ENCODE data around the gene GIT2.
"Not testable (repeated sequence)": the region's sequence is repeated elsewhere in the genome, so short reads cannot be mapped to it uniquely, and the experiment has no call there.

GIT2 gene

DNA sequence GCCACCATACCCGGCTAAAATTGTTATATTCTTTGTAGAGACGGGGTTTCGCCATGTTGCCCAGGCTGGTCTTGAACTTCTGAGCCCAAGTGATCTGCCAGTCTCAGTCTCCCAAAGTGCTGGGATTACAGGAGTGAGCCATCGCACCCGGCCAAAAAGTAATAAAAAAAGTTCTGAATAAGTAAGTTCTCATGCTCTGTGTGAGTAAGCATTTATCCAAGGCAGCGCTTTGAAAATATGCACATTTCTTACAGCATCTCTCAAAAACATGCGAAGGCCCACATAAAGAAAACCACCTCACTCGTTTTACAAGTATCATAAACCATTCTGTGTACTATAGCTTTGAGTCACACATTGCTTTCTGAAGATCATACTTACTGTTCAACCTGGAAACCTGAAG is 8.6 kb downstream of the GIT2 start:
- H2BK15ac ChIP-seq (replicated peaks; ENCODE audit: low read depth): no peak overlapping the region
- H4K8ac ChIP-seq (ENCODE audit: low read depth, low read length): no peak overlapping the region
- no peaks in the 10 kb centered on the region for H3K36me3 ChIP-seq (ENCODE audit: control insufficient read depth, insufficient read depth, low read length)
- H3K79me2 ChIP-seq (ENCODE audit: control insufficient read depth, insufficient read depth, low read length): no peaks in the 10 kb centered on the region
- WGBS (ENCODE audit: extremely low coverage, insufficient coverage, low lambda C conversion rate): no CpG with 5 or more reads among the region's 8 CpGs
- H2BK5ac ChIP-seq (ENCODE audit: low read length): no peak overlapping the region
- H3K23ac ChIP-seq (ENCODE audit: low read length): no peak overlapping the region
- H3K4me3 ChIP-seq (ENCODE audit: low read length): no peak overlapping the region
- H3K4ac ChIP-seq (ENCODE audit: low read depth, low read length): no peak overlapping the region
- no peaks in the 10 kb centered on the region for H3K4me1 ChIP-seq (ENCODE audit: control insufficient read depth, low read depth, low read length)
- no peak for DNase-seq
- H3K4me2 ChIP-seq (ENCODE audit: low read length): no peak overlapping the region
- no peaks in the 10 kb centered on the region for H3K27me3 ChIP-seq (ENCODE audit: insufficient read depth, low read length, poor library complexity)
- H3K27ac ChIP-seq (ENCODE audit: low read depth, low read length): no peak overlapping the region
- no peak overlapping the region for H2BK120ac ChIP-seq (ENCODE audit: low read depth, low read length)
- no peaks in the 10 kb centered on the region for H3K79me1 ChIP-seq (ENCODE audit: low read length)
- no peak overlapping the region for H3K18ac ChIP-seq (ENCODE audit: low read length)
- no peak overlapping the region for H4K5ac ChIP-seq (ENCODE audit: low read length)
- no peak overlapping the region for H2AK5ac ChIP-seq (ENCODE audit: low read length)
- no peak overlapping the region for H3K56ac ChIP-seq (ENCODE audit: low read length)
- H3K9ac ChIP-seq (ENCODE audit: low read length): no peak overlapping the region

DNA sequence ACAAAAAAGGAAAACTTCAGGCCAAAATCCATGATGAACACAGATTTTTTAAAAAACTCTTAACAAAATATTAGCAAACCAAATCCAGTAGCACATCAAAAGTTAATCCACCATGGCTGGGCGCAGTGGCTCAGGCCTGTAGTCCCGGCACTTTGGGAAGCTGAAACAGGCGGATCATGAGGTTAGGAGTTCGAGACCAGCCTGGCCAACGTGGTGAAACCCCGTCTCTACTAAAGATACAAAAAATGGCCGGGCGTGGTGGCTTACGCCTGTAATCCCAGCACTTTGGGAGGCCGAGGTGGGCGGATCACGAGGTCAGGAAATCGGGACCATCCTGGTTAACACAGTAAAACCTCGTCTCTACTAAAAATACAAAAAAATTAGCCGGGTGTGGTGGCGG is 9.9 kb downstream of the GIT2 start:
- not testable (repeated sequence) for H3K23ac ChIP-seq (ENCODE audit: low read length); H3K79me1 ChIP-seq (ENCODE audit: low read length); H3K18ac ChIP-seq (ENCODE audit: low read length); H2BK120ac ChIP-seq (ENCODE audit: low read depth, low read length); H3K27me3 ChIP-seq (ENCODE audit: insufficient read depth, low read length, poor library complexity); H3K56ac ChIP-seq (ENCODE audit: low read length); H3K4me3 ChIP-seq (ENCODE audit: low read length); H3K4me1 ChIP-seq (ENCODE audit: control insufficient read depth, low read depth, low read length); H3K4me2 ChIP-seq (ENCODE audit: low read length); H3K27ac ChIP-seq (ENCODE audit: low read depth, low read length); H4K5ac ChIP-seq (ENCODE audit: low read length); H3K36me3 ChIP-seq (ENCODE audit: control insufficient read depth, insufficient read depth, low read length); H2AK5ac ChIP-seq (ENCODE audit: low read length); DNase-seq; H3K9ac ChIP-seq (ENCODE audit: low read length); H2BK5ac ChIP-seq (ENCODE audit: low read length); H2BK15ac ChIP-seq (replicated peaks; ENCODE audit: low read depth); H4K8ac ChIP-seq (ENCODE audit: low read depth, low read length); H3K79me2 ChIP-seq (ENCODE audit: control insufficient read depth, insufficient read depth, low read length); H3K4ac ChIP-seq (ENCODE audit: low read depth, low read length)
- WGBS (ENCODE audit: extremely low coverage, insufficient coverage, low lambda C conversion rate): no CpG with 5 or more reads among the region's 16 CpGs

DNA sequence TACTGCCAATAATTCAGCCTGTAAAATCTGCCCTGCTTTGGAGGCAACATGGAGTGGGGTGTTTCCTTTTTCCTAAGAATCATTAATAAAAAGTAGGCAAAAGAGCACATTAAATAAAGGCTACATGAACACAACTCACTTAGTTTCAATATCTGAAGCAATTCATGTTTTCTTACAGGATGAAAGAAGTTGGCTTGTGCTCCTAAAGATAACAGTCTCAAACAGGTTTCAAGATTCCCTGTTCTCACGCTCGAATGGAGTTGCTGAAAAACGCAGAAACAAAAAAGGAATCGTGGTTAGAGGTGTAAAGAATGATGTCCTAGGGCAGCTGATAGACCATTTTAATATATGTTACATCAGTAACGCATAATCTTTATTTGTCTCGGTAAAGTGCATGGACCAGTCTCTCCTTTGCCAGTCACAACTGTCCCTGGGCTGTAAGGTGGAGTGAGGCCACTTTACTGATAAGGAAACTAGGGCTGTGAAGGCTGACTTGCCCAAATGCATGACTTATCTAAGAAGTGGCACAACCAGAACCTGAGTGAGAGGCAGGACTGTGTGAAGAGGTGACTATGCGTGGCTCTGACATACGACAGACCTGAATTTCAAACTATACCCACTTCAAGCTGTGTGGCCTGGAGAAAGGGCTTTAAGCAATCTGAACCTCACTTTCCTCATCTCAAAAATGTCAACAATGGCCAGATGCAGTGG is 12.6 kb downstream of the GIT2 start:
- no peaks in the 10 kb centered on the region for H3K79me2 ChIP-seq (ENCODE audit: control insufficient read depth, insufficient read depth, low read length)
- no peak overlapping the region for H3K9ac ChIP-seq (ENCODE audit: low read length)
- no peak overlapping the region for H2BK5ac ChIP-seq (ENCODE audit: low read length)
- no peak overlapping the region for H4K5ac ChIP-seq (ENCODE audit: low read length)
- no peak overlapping the region for H3K4me3 ChIP-seq (ENCODE audit: low read length)
- no peak for DNase-seq
- WGBS (ENCODE audit: extremely low coverage, insufficient coverage, low lambda C conversion rate): no CpG with 5 or more reads among the region's 8 CpGs
- H3K23ac ChIP-seq (ENCODE audit: low read length): no peak overlapping the region
- H3K79me1 ChIP-seq (ENCODE audit: low read length): no peaks in the 10 kb centered on the region
- H3K56ac ChIP-seq (ENCODE audit: low read length): no peak overlapping the region
- no peaks in the 10 kb centered on the region for H3K4me1 ChIP-seq (ENCODE audit: control insufficient read depth, low read depth, low read length)
- H3K18ac ChIP-seq (ENCODE audit: low read length): no peak overlapping the region
- no peak overlapping the region for H2BK120ac ChIP-seq (ENCODE audit: low read depth, low read length)
- H3K27ac ChIP-seq (ENCODE audit: low read depth, low read length): no peak overlapping the region
- H3K4me2 ChIP-seq (ENCODE audit: low read length): no peak overlapping the region
- H3K36me3 ChIP-seq (ENCODE audit: control insufficient read depth, insufficient read depth, low read length): peaks cover 1% of the 10 kb centered on the region
- H2AK5ac ChIP-seq (ENCODE audit: low read length): no peak overlapping the region
- no peaks in the 10 kb centered on the region for H3K27me3 ChIP-seq (ENCODE audit: insufficient read depth, low read length, poor library complexity)
- no peak overlapping the region for H2BK15ac ChIP-seq (replicated peaks; ENCODE audit: low read depth)
- no peak overlapping the region for H4K8ac ChIP-seq (ENCODE audit: low read depth, low read length)
- no peak overlapping the region for H3K4ac ChIP-seq (ENCODE audit: low read depth, low read length)

DNA sequence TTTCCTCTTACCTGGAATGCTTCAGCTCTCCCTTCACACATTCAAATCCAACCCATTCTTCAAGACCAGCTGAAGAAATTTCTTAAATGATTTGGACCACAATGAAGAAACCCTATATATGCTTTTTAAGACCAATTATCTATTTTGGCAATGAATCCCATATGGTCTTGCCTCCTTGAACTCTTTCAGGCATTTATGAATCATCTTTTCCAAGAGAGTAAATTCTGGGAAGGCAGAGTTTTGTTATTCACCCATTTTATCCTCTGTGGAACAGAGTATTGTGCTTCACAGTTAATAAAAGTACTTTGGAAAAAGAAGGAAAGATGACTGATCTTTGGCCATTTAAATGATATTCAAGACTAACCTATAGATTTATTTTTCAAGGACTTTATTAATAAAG is 14.0 kb downstream of the GIT2 start:
- Histone ChIP-seq H3K27ac (ENCODE audit: low read depth, low read length) (no peak overlapping the region), H2BK5ac (ENCODE audit: low read length) (no peak overlapping the region), H3K56ac (ENCODE audit: low read length) (no peak overlapping the region), H3K23ac (ENCODE audit: low read length) (no peak overlapping the region), H4K5ac (ENCODE audit: low read length) (no peak overlapping the region), H4K8ac (ENCODE audit: low read depth, low read length) (no peak overlapping the region), H2BK15ac (replicated peaks; ENCODE audit: low read depth) (no peak overlapping the region), H3K4me3 (ENCODE audit: low read length) (no peak overlapping the region), H3K9ac (ENCODE audit: low read length) (no peak overlapping the region), H2AK5ac (ENCODE audit: low read length) (no peak overlapping the region), H3K4me1 (ENCODE audit: control insufficient read depth, low read depth, low read length) (no peaks in the 10 kb centered on the region), H3K36me3 (ENCODE audit: control insufficient read depth, insufficient read depth, low read length) (peaks cover 1% of the 10 kb centered on the region), H3K4ac (ENCODE audit: low read depth, low read length) (no peak overlapping the region), H3K18ac (ENCODE audit: low read length) (no peak overlapping the region), H2BK120ac (ENCODE audit: low read depth, low read length) (no peak overlapping the region), H3K79me2 (ENCODE audit: control insufficient read depth, insufficient read depth, low read length) (no peaks in the 10 kb centered on the region), H3K79me1 (ENCODE audit: low read length) (no peaks in the 10 kb centered on the region), H3K4me2 (ENCODE audit: low read length) (no peak overlapping the region), H3K27me3 (ENCODE audit: insufficient read depth, low read length, poor library complexity) (no peaks in the 10 kb centered on the region)
- no peak for DNase-seq

DNA sequence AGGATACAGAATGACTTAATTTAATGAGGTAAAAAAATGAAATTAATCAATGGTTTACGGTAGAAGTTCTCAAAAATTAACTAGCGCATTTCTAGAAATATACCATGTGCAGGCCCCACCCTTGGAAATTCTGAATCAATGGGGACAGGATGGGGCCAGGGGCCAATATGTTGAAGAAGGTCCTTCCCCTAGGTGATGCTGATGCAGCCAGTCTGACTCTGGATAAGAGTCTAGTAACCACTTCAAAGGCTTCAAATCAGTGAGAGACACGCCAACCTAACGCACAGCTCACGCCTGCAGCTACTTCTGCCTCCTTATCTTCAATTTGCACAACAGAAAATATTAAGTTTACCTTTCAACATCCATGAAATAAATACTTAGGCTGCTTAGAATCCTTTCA is 14.9 kb downstream of the GIT2 start:
- no CpG with 5 or more reads among the region's 5 CpGs for WGBS (ENCODE audit: extremely low coverage, insufficient coverage, low lambda C conversion rate)
- H4K8ac ChIP-seq (ENCODE audit: low read depth, low read length): no peak overlapping the region
- no peaks in the 10 kb centered on the region for H3K27me3 ChIP-seq (ENCODE audit: insufficient read depth, low read length, poor library complexity)
- no peak overlapping the region for H3K4me2 ChIP-seq (ENCODE audit: low read length)
- H3K9ac ChIP-seq (ENCODE audit: low read length): no peak overlapping the region
- no peak overlapping the region for H3K56ac ChIP-seq (ENCODE audit: low read length)
- no peaks in the 10 kb centered on the region for H3K4me1 ChIP-seq (ENCODE audit: control insufficient read depth, low read depth, low read length)
- H3K27ac ChIP-seq (ENCODE audit: low read depth, low read length): no peak overlapping the region
- H2AK5ac ChIP-seq (ENCODE audit: low read length): no peak overlapping the region
- no peak for DNase-seq
- no peak overlapping the region for H3K18ac ChIP-seq (ENCODE audit: low read length)
- H2BK120ac ChIP-seq (ENCODE audit: low read depth, low read length): no peak overlapping the region
- H3K23ac ChIP-seq (ENCODE audit: low read length): no peak overlapping the region
- H3K36me3 ChIP-seq (ENCODE audit: control insufficient read depth, insufficient read depth, low read length): peaks cover 1% of the 10 kb centered on the region
- H2BK5ac ChIP-seq (ENCODE audit: low read length): no peak overlapping the region
- H3K79me2 ChIP-seq (ENCODE audit: control insufficient read depth, insufficient read depth, low read length): no peaks in the 10 kb centered on the region
- H3K4ac ChIP-seq (ENCODE audit: low read depth, low read length): no peak overlapping the region
- no peaks in the 10 kb centered on the region for H3K79me1 ChIP-seq (ENCODE audit: low read length)
- no peak overlapping the region for H3K4me3 ChIP-seq (ENCODE audit: low read length)
- H2BK15ac ChIP-seq (replicated peaks; ENCODE audit: low read depth): no peak overlapping the region
- no peak overlapping the region for H4K5ac ChIP-seq (ENCODE audit: low read length)

DNA sequence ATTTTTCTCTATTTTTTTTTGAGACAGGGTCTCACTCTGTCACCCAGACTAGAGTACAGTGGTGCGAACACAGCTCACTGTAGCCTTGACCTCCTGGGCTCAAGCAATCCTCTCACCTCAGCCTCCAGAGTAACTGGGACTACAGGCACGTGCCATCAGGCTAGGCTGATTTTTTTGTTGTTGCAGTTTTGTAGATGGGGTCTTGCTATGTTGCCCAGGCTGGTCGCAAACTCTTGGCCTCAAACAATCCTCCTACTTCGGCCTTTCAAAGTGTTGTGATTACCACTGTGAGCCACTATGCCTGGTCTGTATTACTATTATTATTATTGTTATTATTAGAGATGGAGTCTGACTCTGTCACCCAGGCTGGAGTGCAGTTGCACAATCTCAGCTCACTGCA is 23.3 kb downstream of the GIT2 start:
- H3K4ac ChIP-seq (ENCODE audit: low read depth, low read length): no peak overlapping the region
- no peak overlapping the region for H3K9ac ChIP-seq (ENCODE audit: low read length)
- no peak overlapping the region for H2BK15ac ChIP-seq (replicated peaks; ENCODE audit: low read depth)
- no peak overlapping the region for H3K4me3 ChIP-seq (ENCODE audit: low read length)
- H4K5ac ChIP-seq (ENCODE audit: low read length): no peak overlapping the region
- H2BK120ac ChIP-seq (ENCODE audit: low read depth, low read length): no peak overlapping the region
- no peak overlapping the region for H3K56ac ChIP-seq (ENCODE audit: low read length)
- H3K23ac ChIP-seq (ENCODE audit: low read length): no peak overlapping the region
- H3K79me1 ChIP-seq (ENCODE audit: low read length): no peaks in the 10 kb centered on the region
- H3K4me2 ChIP-seq (ENCODE audit: low read length): no peak overlapping the region
- WGBS (ENCODE audit: extremely low coverage, insufficient coverage, low lambda C conversion rate): no CpG with 5 or more reads among the region's 4 CpGs
- H3K27me3 ChIP-seq (ENCODE audit: insufficient read depth, low read length, poor library complexity): no peaks in the 10 kb centered on the region
- no peaks in the 10 kb centered on the region for H3K79me2 ChIP-seq (ENCODE audit: control insufficient read depth, insufficient read depth, low read length)
- no peak overlapping the region for H2BK5ac ChIP-seq (ENCODE audit: low read length)
- H3K36me3 ChIP-seq (ENCODE audit: control insufficient read depth, insufficient read depth, low read length): no peaks in the 10 kb centered on the region
- no peaks in the 10 kb centered on the region for H3K4me1 ChIP-seq (ENCODE audit: control insufficient read depth, low read depth, low read length)
- DNase-seq: no peak
- H2AK5ac ChIP-seq (ENCODE audit: low read length): no peak overlapping the region
- H3K18ac ChIP-seq (ENCODE audit: low read length): no peak overlapping the region
- H3K27ac ChIP-seq (ENCODE audit: low read depth, low read length): no peak overlapping the region
- H4K8ac ChIP-seq (ENCODE audit: low read depth, low read length): no peak overlapping the region

All from mesendoderm (in vitro differentiated cells).